ENCODE measurements around the gene DAD1.

DAD1 gene

GRCh38 chr14:22558221-22558913, 30.7 kb downstream of the DAD1 start:
- H3K4me3 ChIP-seq (ENCODE audit: control insufficient read depth, low read depth, low read length) = no peak overlapping the region
- peak; percentile 12 for TF ChIP-seq CTCF (IDR thresholded peaks at IDR 0.05; ENCODE audit: control insufficient read depth, insufficient read depth, low read depth, low read length, missing control alignments)
- DNase-seq (ENCODE audit: low read depth) = no peak

- no peak for TF ChIP-seq CTCF (IDR thresholded peaks at IDR 0.05; ENCODE audit: control insufficient read depth, insufficient read depth, low read depth, low read length, missing control alignments)
- no peak overlapping the region for H3K4me3 ChIP-seq (ENCODE audit: control insufficient read depth, low read depth, low read length)
- no peak for DNase-seq (ENCODE audit: low read depth)
Measured at GRCh38 chr14:22557846-22558220, 31.2 kb downstream of the DAD1 start.

GRCh38 chr14:22556990-22557623, 31.9 kb downstream of the DAD1 start:
- H3K4me3 ChIP-seq (ENCODE audit: control insufficient read depth, low read depth, low read length) = peak overlapping the region; percentile 40
- TF ChIP-seq CTCF (IDR thresholded peaks at IDR 0.05; ENCODE audit: control insufficient read depth, insufficient read depth, low read depth, low read length, missing control alignments) = peak; percentile 92
- no peak for DNase-seq (ENCODE audit: low read depth)

- no peak overlapping the region; the same call in 1 of the 2 replicates for H3K4me3 ChIP-seq (ENCODE audit: control insufficient read depth, low read depth, low read length)
- DNase-seq (ENCODE audit: low read depth) = no peak
- no peak for TF ChIP-seq CTCF (IDR thresholded peaks at IDR 0.05; ENCODE audit: control insufficient read depth, insufficient read depth, low read depth, low read length, missing control alignments)
Measured at GRCh38 chr14:22556021-22556989, 32.7 kb downstream of the DAD1 start.

- TF ChIP-seq CTCF (IDR thresholded peaks at IDR 0.05; ENCODE audit: control insufficient read depth, insufficient read depth, low read depth, low read length, missing control alignments) = no peak
- no peak for DNase-seq (ENCODE audit: low read depth)
- no peak overlapping the region for H3K4me3 ChIP-seq (ENCODE audit: control insufficient read depth, low read depth, low read length)
Measured at GRCh38 chr14:22555384-22556011, 33.5 kb downstream of the DAD1 start.

Data from AG09309 (cell line).